Loucy (cell line): ENCODE data around the gene ADGRL1.

Experiments used
- EZH2phosphoT487 ChIP-seq: fragments of 200-600 bp; IDR thresholded peaks from 2 replicates; pipeline ENCODE4 v1.6.1; 2018; ENCODE audit warnings: antibody characterized with exemption, mild to moderate bottlenecking, moderate library complexity, borderline replicate concordance
- TF ChIP-seq, protein P1 (sequence below): fragments of 200-600 bp; sonication (generic); conservative IDR thresholded peaks from 2 replicates; pipeline ENCODE4 v1.5.1; 2014; ENCODE audit warnings: mild to moderate bottlenecking, antibody characterized with exemption, low read length

DNA sequence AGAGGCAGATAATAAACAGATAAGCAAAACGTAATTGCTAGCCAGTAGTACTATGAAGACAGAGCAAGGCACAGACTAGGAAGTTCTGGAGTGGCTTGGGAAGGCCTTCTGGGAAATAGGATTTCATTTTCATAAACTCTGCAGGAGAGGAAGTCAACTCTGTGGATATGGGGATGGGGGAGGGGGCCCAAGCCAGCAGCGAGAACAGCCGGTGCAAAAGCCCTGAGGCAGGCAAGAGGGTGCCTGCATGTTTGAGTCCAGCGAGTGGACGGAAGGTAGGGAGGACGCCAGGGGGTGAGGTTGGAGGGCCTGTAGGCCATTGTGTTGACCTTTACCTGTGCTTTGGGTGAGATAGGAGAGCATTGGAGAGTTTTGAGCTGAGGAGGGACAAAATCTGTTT lies 60.6 kb downstream of the ADGRL1 start:
- TF ChIP-seq, protein P1, sequence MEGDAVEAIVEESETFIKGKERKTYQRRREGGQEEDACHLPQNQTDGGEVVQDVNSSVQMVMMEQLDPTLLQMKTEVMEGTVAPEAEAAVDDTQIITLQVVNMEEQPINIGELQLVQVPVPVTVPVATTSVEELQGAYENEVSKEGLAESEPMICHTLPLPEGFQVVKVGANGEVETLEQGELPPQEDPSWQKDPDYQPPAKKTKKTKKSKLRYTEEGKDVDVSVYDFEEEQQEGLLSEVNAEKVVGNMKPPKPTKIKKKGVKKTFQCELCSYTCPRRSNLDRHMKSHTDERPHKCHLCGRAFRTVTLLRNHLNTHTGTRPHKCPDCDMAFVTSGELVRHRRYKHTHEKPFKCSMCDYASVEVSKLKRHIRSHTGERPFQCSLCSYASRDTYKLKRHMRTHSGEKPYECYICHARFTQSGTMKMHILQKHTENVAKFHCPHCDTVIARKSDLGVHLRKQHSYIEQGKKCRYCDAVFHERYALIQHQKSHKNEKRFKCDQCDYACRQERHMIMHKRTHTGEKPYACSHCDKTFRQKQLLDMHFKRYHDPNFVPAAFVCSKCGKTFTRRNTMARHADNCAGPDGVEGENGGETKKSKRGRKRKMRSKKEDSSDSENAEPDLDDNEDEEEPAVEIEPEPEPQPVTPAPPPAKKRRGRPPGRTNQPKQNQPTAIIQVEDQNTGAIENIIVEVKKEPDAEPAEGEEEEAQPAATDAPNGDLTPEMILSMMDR: no peak
- TF ChIP-seq EZH2phosphoT487: no peak
